HG02571 (cell line): ENCODE results near the gene PTPRA.
"Not testable (repeated sequence)": the region's sequence is repeated elsewhere in the genome, so short reads cannot be mapped to it uniquely, and the experiment has no call there.

Experiments used
- ATAC-seq: cut with Tn5 transposase; IDR thresholded peaks from one replicate; pipeline ENCODE4 v1.9.1; 2021; ENCODE audit warnings: mild to moderate bottlenecking, moderate library complexity; ENCODE audit not compliant: unreplicated experiment

The PTPRA gene

GRCh38 chr20:2991532-2991931 is 118.3 kb downstream of the PTPRA start:
- no peak for ATAC-seq

- no peak for ATAC-seq
Measured at GRCh38 chr20:2993250-2993649, 120.0 kb downstream of the PTPRA start.

DNA sequence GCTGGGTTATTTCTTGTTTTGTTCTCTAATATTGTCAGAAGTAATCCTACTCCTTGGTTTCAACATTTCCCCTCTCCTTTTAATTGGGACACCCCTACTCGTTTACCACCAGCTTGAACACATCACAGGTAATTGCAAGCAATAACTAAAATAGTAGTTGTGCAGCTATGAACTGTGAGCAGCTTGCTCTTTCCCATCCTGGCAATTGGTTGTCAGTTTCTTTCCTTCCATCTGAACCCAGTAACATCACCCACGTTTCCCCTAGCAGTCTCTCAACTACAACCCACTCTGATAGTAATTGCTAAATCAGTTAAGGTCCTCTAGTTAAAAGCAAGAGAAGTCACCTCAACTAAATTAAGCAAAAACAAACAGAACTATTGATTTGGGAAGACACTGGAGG is 122.5 kb downstream of the PTPRA start:
- ATAC-seq = no peak

GRCh38 chr20:2998728-2999127 is 125.4 kb downstream of the PTPRA start:
- ATAC-seq = no peak

DNA sequence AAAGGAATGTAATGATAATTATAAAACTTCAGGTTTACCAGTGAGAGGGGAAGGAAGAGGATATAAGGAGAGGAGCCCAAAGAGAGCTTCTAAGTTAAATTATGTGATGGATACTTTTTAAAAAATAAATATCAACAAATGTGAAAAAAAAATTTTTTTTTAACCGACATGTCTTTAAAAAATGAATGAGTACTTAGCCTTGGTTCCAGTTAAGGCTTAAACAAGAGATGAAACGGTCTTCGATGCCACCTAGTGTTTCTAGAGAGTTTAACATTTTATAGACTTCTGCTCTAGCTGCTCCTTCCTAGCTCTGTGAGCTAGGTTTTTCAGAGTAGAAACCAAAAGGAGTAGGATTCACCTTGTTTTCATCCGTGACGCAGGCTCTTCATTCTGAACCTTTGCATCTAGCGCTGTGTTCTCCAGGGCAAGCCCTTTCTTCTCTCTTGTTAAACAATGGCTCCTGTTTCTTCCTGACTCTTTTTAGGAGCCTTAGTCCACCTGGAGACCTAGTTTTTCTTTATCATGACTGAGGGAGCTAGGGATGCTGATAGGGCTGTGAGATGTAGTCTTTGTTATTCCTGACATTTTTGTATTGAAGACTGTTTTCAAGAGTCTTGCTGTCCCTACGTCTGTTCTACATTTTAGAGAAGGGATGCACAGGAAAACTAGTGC is 127.7 kb downstream of the PTPRA start:
- ATAC-seq = no peak

GRCh38 chr20:3003416-3003815 is 130.1 kb downstream of the PTPRA start:
- ATAC-seq = no peak

DNA sequence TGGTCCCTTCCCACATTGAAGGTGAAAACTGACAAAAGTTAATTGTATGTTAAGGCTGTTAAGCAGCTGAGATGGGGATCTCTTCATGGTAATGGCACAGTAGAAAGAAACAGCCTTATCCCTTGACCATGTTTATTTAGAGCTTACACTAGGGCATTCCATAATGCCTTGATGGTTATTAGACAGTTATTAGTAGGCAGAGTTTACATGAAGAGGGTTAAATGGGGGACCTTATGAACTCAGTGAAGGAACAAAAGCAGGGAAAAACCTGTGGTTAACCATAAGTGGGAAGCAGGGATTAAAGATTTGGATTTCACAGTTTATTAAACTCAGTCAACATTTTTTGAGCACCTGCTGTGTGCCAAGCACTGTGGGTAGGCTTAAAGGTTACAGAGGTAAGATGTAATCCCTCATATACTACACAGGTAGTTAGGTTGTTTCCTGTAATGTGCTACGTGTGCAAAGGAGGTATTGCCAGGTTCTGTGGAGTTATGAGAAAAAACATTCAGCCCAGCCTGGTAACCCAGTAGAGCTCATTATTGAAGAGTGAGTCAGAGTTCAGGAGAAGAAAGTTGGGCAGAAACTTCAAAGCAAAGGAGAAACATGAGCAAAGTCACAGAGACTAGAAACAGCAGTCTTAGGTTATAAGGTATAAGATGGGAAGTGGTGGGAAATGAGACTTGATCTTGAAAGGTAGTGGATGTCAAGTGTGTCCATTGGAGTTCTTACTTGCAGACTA is 137.9 kb downstream of the PTPRA start:
- ATAC-seq = no peak

DNA sequence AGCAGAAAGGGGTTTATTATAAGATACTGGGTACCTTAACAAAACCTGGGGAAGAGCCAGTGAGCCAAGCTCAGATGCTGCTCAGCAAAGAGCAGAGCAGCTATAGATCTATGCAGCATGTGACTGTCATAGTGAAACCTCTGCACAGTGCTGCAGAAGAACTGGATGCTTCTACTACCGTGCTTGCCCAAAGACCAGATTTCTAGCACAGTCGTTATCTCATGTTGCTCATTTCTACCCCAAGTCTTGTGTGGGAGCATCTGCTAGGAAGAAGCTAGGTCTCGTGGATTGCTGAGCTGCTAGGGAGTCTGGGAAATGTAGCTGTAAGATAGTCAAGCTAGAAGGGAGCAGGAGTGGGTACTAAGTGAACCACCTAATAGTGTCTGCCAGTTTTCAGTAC is 138.5 kb downstream of the PTPRA start:
- ATAC-seq = no peak

- no peak for ATAC-seq
Measured at GRCh38 chr20:3013771-3014170, 140.5 kb downstream of the PTPRA start.

- no peak for ATAC-seq
Measured at GRCh38 chr20:3014179-3014578, 140.9 kb downstream of the PTPRA start.

- ATAC-seq = no peak
Measured at GRCh38 chr20:3014662-3015061, 141.4 kb downstream of the PTPRA start.

- ATAC-seq = not testable (repeated sequence)
Measured at GRCh38 chr20:3015302-3015701, 142.0 kb downstream of the PTPRA start.

GRCh38 chr20:3021327-3021726 is 148.0 kb downstream of the PTPRA start:
- ATAC-seq = no peak

DNA sequence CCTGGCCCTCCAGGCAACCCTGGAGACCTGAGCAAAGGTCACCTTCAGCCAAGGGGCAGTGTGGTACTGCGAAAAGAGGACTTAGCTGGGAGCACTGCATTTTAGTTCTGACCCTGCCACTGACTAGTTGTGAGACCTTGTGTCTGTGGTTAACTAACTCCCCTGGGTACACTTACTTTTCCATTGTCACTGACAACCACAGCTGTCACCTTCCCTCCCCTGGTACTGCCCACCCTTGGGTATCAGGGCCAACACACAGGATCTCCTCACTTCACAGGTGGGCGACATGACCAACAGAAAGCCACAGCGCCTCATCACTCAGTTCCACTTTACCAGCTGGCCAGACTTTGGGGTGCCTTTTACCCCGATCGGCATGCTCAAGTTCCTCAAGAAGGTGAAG is 148.5 kb downstream of the PTPRA start:
- no peak for ATAC-seq

DNA sequence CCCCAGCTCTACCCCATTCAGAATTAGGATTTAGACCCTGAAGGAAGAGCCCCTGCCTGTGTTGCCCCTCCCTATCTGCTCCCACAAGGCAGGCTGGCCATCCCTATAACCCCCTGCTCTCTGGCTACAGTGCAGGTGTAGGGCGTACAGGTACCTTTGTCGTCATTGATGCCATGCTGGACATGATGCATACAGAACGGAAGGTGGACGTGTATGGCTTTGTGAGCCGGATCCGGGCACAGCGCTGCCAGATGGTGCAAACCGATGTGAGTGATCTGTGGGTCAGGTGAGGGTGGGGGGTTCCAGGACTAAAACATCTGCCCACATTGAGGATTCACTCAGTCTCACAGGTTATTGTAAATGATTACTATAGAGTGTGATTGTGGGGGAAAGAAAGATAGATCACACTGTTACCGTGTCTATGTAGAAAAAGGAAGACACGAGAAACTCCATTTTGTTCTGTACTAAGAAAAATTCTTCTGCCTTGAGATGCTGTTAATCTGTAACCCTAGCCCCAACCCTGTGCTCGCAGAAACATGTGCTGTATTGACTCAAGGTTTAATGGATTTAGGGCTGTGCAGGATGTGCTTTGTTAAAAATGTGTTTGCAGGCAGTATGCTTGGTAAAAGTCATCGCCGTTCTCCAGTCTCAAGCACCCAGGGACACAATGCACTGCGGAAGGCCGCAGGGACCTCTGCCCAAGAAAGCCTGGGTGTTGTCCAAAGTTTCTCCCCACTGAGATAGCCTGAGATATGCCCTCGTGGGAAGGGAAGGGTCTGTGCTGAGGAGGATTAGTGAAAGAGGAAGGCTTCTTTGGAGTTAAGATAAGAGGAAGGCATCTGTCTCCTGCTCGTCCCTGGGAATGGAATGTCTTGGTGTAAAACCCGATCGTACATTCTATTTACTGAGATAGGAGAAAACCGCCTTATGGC is 149.5 kb downstream of the PTPRA start:
- ATAC-seq = not testable (repeated sequence)

DNA sequence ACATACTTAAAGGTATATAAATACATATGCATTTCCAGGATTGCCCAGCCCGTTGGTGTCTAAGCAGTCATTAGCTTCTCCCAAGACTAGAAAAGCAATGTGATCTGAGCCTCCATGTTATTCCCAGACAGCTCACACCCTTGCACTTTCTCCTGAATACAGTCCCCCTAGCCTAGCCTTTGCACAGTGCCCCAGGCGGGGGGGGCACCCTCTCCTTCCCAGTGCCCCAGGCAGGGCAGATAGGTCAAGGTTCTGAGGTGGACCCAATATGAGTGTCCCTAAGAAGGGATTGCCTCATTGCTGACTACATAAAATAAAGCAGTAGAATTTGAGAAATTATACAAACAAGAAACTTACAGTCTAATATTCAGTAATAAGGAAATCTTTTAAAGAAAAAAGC is 154.7 kb downstream of the PTPRA start:
- ATAC-seq = no peak

- ATAC-seq = no peak
Measured at GRCh38 chr20:3031524-3032147, 158.4 kb downstream of the PTPRA start.

GRCh38 chr20:3032624-3033023 is 159.3 kb downstream of the PTPRA start:
- ATAC-seq = no peak

GRCh38 chr20:3037654-3038053 is 164.4 kb downstream of the PTPRA start:
- ATAC-seq = no peak

GRCh38 chr20:3038454-3038853 is 165.2 kb downstream of the PTPRA start:
- ATAC-seq = no peak

GRCh38 chr20:3039426-3039825 is 166.1 kb downstream of the PTPRA start:
- ATAC-seq = no peak
